ENCODE data around the gene SCN3A. TPM values are rescaled to one million over a fixed set of nuclear protein-coding genes. Genes with fewer than 3 reads are reported as not detected.

Gene SCN3A
- total and polyA plus RNA-seq, 10 of the 15 experiments (the other 5 are each of a cell fraction or from before 2014, with no cell fraction given), result 0.04 to 0.34 (median 0.06) TPM; not detected in 3

GRCh38 chr2:165239856-165240515 is 36.1 kb upstream of the SCN3A start (continued):
- TF ChIP-seq WRNIP1 (IDR thresholded peaks at IDR 0.05; ENCODE audit: borderline replicate concordance, low read depth, low read length) (no peak), CBFB (IDR thresholded peaks at IDR 0.05; ENCODE audit: low read depth) (no peak), CUX1 (IDR thresholded peaks at IDR 0.05; ENCODE audit: insufficient replicate concordance, low read depth, low read length) (no peak), CBX5 (IDR thresholded peaks at IDR 0.05; ENCODE audit: low read depth) (no peak), NFYB (IDR thresholded peaks at IDR 0.05; ENCODE audit: insufficient read depth, low read depth, low read length) (no peak), EP300 (IDR thresholded peaks at IDR 0.05; ENCODE audit: borderline replicate concordance in 1 of 2, control insufficient read depth in 1 of 2, low read depth in 2 of 2, low read length in 2 of 2) (no peak)
